HepG2 (cell line): ENCODE measurements around the gene EI24. TPM values are rescaled to one million over a fixed set of nuclear protein-coding genes. Genes with fewer than 3 reads are reported as not detected.

ENCODE experiments used
- ELF1 ChIP-seq: sonication (generic); formaldehyde crosslinking; IDR thresholded peaks from 2 replicates; pipeline ENCODE4 v1.4.0; 2020; ENCODE audit warnings: missing genetic modification reagents
- GTF3A ChIP-seq: sonication (generic); formaldehyde crosslinking; conservative IDR thresholded peaks from 2 replicates; pipeline ENCODE4 v1.4.0; 2020; ENCODE audit warnings: mild to moderate bottlenecking, missing genetic modification reagents
- HNRNPL ChIP-seq: fragments of 200-400 bp; formaldehyde crosslinking; IDR thresholded peaks from 2 replicates; pipeline ENCODE4 v1.6.1; 2017; ENCODE audit warnings: mild to moderate bottlenecking, low read depth, low read length
- MEF2D ChIP-seq: sonication (generic); formaldehyde crosslinking; IDR thresholded peaks from 2 replicates; pipeline ENCODE4 v1.5.1; 2020; ENCODE audit warnings: mild to moderate bottlenecking, missing genetic modification reagents
- MXD4 ChIP-seq: IDR thresholded peaks from 2 replicates; pipeline ENCODE4 v1.6.1; 2016; ENCODE audit warnings: mild to moderate bottlenecking, missing biosample characterization, missing genetic modification reagents
- RFX1 ChIP-seq: fragments of 450-650 bp; IDR thresholded peaks from 2 replicates; pipeline ENCODE4 v1.6.1; 2017
- SP140L ChIP-seq: sonication (generic); formaldehyde crosslinking; IDR thresholded peaks from 2 replicates; pipeline ENCODE4 v1.4.0; 2020; ENCODE audit warnings: missing genetic modification reagents, borderline replicate concordance
- SYNCRIP ChIP-seq: fragments of 200-400 bp; formaldehyde crosslinking; IDR thresholded peaks from 2 replicates; pipeline ENCODE4 v1.6.1; 2018; ENCODE audit warnings: mild to moderate bottlenecking, low read depth, low read length; ENCODE audit not compliant: insufficient read depth
- YEATS2 ChIP-seq: sonication (generic); formaldehyde crosslinking; IDR thresholded peaks from 2 replicates; pipeline ENCODE4 v1.4.0; 2020; ENCODE audit warnings: missing genetic modification reagents, borderline replicate concordance
- ZBTB38 ChIP-seq: sonication (generic); formaldehyde crosslinking; IDR thresholded peaks from 2 replicates; pipeline ENCODE4 v1.5.1; 2020; ENCODE audit warnings: mild to moderate bottlenecking, missing genetic modification reagents
- ZBTB7A ChIP-seq: sonication (generic); formaldehyde crosslinking; IDR thresholded peaks from 2 replicates; pipeline ENCODE4 v1.8.0; 2022; ENCODE audit warnings: mild to moderate bottlenecking, missing genetic modification reagents
- ZFP36L2 ChIP-seq: sonication (generic); formaldehyde crosslinking; IDR thresholded peaks from 2 replicates; pipeline ENCODE4 v1.4.0; 2020; ENCODE audit warnings: missing genetic modification reagents
- ZNF776 ChIP-seq: sonication (generic); formaldehyde crosslinking; IDR thresholded peaks from 2 replicates; pipeline ENCODE4 v1.4.0; 2020; ENCODE audit warnings: mild to moderate bottlenecking, missing genetic modification reagents
- polyA plus RNA-seq, 8 experiments: library from polyadenylated mRNA; depleted of rRNA in 3 of 8; stranded (reverse) in 7 of 8; unstranded in 1 of 8; fragments of >200 nt; fragmentation: Illumina TruSeq in 4 of 8; extraction: Trizol in 4 of 8; gene quantifications; 2 replicates each; pipeline versions ENCODE4 v1.2.1 to v1.2.3, GENCODE V29; 2011 to 2016; ENCODE audit warnings: low read depth in 4 of 8, missing spikeins in 1 of 8, mixed read lengths in 1 of 8; ENCODE audit not compliant: insufficient read depth in 1 of 8
- total RNA-seq, 5 experiments: library from RNA; depleted of rRNA; stranded (reverse); fragments of >200 nt; fragmentation: Illumina TruSeq; extraction: Trizol; gene quantifications; 2 replicates each; pipeline ENCODE4 v1.2.3, GENCODE V29; 2016; ENCODE audit warnings: low read depth in 1 of 5
- TF ChIP-seq, protein P1 (sequence below), 2 experiments: fragments of 450-650 bp in 1 of 2; sonication (generic) in 1 of 2; formaldehyde crosslinking in 1 of 2; IDR thresholded peaks; 2 replicates each; pipeline versions ENCODE4 v1.6.1 to v1.8.0; 2016 to 2022; ENCODE audit warnings: antibody characterized with exemption in 1 of 2, mild to moderate bottlenecking in 1 of 2, missing genetic modification reagents in 1 of 2
- TF ChIP-seq, protein P2 (sequence below): sonication (generic); formaldehyde crosslinking; IDR thresholded peaks from 2 replicates; pipeline ENCODE4 v1.8.0; 2022; ENCODE audit warnings: missing genetic modification reagents, mild to moderate bottlenecking, inconsistent platforms, borderline replicate concordance

EI24 gene
- total and polyA plus RNA-seq, 2 of the 13 experiments (the other 11 are each of a cell fraction or from before 2014, with no cell fraction given) = 84.7 to 126 TPM

GRCh38 chr11:125568970-125569914 lies at the start of gene EI24 (continued):
- TF ChIP-seq MEF2D (CRISPR knock-in tag) (0 out of 2 replicates have a peak, but pooled peaks have one; percentile 38), ZNF776 (peak; percentile 76; the same call in 1 of the 2 replicates), ZBTB38 (peak; percentile 14; the same call in 1 of the 2 replicates), HNRNPL (no peak), RFX1 (no peak), GTF3A (CRISPR knock-in tag) (no peak; the same call in 1 of the 2 replicates), ELF1 (CRISPR knock-in tag) (0 out of 2 replicates have a peak, but pooled peaks have one; percentile 4), SYNCRIP (no peak), SP140L (no peak), ZBTB7A (CRISPR knock-in tag) (no peak), ZFP36L2 (no peak), YEATS2 (CRISPR knock-in tag) (peak; percentile 49; the same call in 1 of the 2 replicates), MXD4 (CRISPR knock-in tag) (peak; percentile 45)
- TF ChIP-seq, protein P1, sequence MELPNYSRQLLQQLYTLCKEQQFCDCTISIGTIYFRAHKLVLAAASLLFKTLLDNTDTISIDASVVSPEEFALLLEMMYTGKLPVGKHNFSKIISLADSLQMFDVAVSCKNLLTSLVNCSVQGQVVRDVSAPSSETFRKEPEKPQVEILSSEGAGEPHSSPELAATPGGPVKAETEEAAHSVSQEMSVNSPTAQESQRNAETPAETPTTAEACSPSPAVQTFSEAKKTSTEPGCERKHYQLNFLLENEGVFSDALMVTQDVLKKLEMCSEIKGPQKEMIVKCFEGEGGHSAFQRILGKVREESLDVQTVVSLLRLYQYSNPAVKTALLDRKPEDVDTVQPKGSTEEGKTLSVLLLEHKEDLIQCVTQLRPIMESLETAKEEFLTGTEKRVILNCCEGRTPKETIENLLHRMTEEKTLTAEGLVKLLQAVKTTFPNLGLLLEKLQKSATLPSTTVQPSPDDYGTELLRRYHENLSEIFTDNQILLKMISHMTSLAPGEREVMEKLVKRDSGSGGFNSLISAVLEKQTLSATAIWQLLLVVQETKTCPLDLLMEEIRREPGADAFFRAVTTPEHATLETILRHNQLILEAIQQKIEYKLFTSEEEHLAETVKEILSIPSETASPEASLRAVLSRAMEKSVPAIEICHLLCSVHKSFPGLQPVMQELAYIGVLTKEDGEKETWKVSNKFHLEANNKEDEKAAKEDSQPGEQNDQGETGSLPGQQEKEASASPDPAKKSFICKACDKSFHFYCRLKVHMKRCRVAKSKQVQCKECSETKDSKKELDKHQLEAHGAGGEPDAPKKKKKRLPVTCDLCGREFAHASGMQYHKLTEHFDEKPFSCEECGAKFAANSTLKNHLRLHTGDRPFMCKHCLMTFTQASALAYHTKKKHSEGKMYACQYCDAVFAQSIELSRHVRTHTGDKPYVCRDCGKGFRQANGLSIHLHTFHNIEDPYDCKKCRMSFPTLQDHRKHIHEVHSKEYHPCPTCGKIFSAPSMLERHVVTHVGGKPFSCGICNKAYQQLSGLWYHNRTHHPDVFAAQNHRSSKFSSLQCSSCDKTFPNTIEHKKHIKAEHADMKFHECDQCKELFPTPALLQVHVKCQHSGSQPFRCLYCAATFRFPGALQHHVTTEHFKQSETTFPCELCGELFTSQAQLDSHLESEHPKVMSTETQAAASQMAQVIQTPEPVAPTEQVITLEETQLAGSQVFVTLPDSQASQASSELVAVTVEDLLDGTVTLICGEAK (IDR thresholded peaks at IDR 0.05) = no peak
- TF ChIP-seq, protein P1 (CRISPR knock-in tag; IDR thresholded peaks at IDR 0.05) = 0 out of 2 replicates have a peak, but pooled peaks have one; percentile 38
- TF ChIP-seq, protein P2, sequence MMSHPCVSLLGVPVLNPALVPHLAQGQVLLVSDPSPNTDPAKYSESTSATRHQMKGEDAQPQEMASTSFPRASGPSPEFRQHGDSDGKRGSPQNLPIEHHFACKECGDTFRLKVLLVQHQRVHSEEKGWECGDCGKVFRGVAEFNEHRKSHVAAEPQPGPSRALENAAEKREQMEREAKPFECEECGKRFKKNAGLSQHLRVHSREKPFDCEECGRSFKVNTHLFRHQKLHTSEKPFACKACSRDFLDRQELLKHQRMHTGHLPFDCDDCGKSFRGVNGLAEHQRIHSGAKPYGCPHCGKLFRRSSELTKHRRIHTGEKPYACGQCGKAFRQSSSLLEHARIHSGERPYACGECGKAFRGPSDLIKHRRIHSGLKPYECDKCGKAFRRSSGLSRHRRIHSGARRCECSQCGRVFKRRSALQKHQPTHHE (CRISPR knock-in tag) = no peak
